Activated naive CD8-positive, alpha-beta T cell treated with anti-CD3 and anti-CD28 coated beads, Interleukin-2, amount 50 U/mL, for 24 hours (primary cell): Measurements from ENCODE around the gene ALG3.

ENCODE experiments used
- ATAC-seq: fragments of 150-1000 bp; cut with Tn5 transposase; one replicate; pipeline ENCODE4 v1.10.0; 2021
- DNase-seq: peaks from one replicate; pipeline ENCODE4 v3.0.0; 2021
- H3K27ac Mint-ChIP-seq: one replicate; pipeline ENCODE4 v1.8.0; 2021; ENCODE audit warnings: mild to moderate bottlenecking, mixed read lengths
- H3K27me3 Mint-ChIP-seq: one replicate; pipeline ENCODE4 v1.8.0; 2021; ENCODE audit warnings: mixed read lengths
- H3K36me3 Mint-ChIP-seq: one replicate; pipeline ENCODE4 v1.8.0; 2021; ENCODE audit warnings: low read depth, mixed read lengths
- H3K4me1 Mint-ChIP-seq: one replicate; pipeline ENCODE4 v1.8.0; 2021; ENCODE audit warnings: mixed read lengths
- H3K4me3 Mint-ChIP-seq: one replicate; pipeline ENCODE4 v1.8.0; 2021; ENCODE audit warnings: mild to moderate bottlenecking, moderate library complexity, mixed read lengths
- H3K9me3 Mint-ChIP-seq: one replicate; pipeline ENCODE4 v1.8.0; 2021; ENCODE audit warnings: mixed read lengths

The ALG3 gene

DNA sequence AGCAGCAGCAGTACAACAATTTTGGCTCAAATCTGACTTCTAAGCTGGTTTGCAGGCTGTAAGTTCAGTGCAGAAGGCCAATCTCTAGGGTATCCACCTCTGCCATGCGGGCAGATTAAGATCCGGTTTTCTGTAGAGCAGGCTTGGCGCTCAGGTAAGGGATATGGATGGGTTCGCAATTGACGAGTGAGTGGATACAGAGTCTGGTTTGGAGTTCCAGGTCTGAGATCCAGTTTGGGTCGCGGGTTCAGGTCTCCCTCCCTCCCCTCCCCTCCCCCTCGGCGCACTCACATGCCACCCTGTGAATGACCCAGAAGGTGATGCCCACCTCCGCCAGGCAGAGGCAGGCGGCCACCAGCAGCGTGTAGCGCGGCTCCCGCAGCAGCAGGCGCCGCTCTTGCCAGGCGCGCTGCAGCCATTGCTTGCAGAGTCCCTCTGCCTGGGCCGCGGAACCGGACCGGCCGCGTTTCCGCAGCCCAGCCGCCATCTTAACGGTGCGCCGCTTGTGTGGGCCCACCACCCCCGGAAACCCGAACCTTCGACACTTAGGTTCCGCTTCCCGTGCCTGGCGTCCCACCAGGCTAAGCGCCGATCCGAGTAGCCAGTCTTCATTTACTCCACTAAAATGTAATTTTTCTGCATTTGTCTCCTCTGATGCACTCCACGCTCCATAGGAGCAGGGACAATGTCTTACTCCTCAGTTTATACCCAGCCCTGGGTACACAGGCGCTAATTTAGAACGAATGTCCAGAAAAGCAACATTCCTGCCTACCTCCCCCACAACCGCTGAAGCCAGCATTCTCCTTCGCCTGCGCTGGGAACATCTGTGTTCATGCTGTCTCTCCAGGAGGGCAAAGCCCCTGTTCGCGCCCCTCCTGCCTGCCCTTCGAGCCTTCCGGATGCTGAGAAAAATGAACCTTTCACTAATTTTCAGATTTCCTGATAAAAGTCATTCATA is at the start of gene ALG3:
TSS of gene ALG3 (minus strand) at position 509 of the 958 bp plus-strand sequence. CDS start at position 487, 22 bp downstream.
- H3K27ac Mint-ChIP-seq = peak within 1 kb of the TSS; percentile 99
- ATAC-seq = peak; percentile 40
- peak; percentile 89 for DNase-seq
- H3K36me3 Mint-ChIP-seq = peaks cover 20% of the 10 kb centered on the region
- peak within 1 kb of the TSS; percentile 94 for H3K4me3 Mint-ChIP-seq
- H3K9me3 Mint-ChIP-seq = no peaks in the 10 kb centered on the region
- H3K4me1 Mint-ChIP-seq = peaks cover 18% of the 10 kb centered on the region
- H3K27me3 Mint-ChIP-seq = no peaks in the 10 kb centered on the region

GRCh38 chr3:184296616-184297015 is 47.9 kb upstream of the ALG3 start:
- Mint-ChIP-seq H3K4me3 (no peak overlapping the region), H3K36me3 (peaks cover 21% of the 10 kb centered on the region), H3K4me1 (peaks cover 23% of the 10 kb centered on the region), H3K9me3 (no peaks in the 10 kb centered on the region), H3K27me3 (no peaks in the 10 kb centered on the region), H3K27ac (no peak overlapping the region)
- ATAC-seq (no peak), DNase-seq (no peak)

DNA sequence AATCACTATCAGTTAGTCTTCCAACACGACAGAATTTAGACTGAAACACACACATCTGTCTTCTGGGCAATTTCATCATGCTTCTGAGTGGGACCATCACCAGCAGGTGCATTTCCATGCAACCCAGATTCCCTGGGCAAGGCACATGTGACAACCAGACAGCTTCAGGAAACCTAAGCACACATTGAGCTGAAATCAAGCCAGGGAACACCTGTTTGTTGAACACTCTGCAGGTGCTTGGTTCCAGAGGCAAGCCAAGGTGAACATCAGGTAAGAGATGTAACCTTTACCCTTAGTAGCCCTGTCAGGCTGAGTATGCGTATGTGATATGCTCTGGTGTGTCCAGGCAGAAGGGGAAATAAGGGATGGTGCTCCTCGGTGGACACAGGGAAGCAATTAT is 47.0 kb upstream of the ALG3 start:
- Mint-ChIP-seq H3K36me3 (peaks cover 14% of the 10 kb centered on the region), H3K27me3 (no peaks in the 10 kb centered on the region), H3K9me3 (no peaks in the 10 kb centered on the region), H3K4me1 (peaks cover 18% of the 10 kb centered on the region), H3K4me3 (no peak overlapping the region), H3K27ac (no peak overlapping the region)
- ATAC-seq (no peak), DNase-seq (no peak)

- DNase-seq (no peak), ATAC-seq (no peak)
- Mint-ChIP-seq H3K4me3 (no peak overlapping the region), H3K27me3 (peaks cover 6% of the 10 kb centered on the region), H3K27ac (no peak overlapping the region), H3K9me3 (no peaks in the 10 kb centered on the region), H3K36me3 (no peaks in the 10 kb centered on the region), H3K4me1 (no peaks in the 10 kb centered on the region)
These were observed 43.1 kb upstream of the ALG3 start for GRCh38 chr3:184291738-184292445.

- ATAC-seq (no peak), DNase-seq (no peak)
- no peaks in the 10 kb centered on the region for H3K36me3 Mint-ChIP-seq
- H3K9me3 Mint-ChIP-seq = no peaks in the 10 kb centered on the region
- H3K27me3 Mint-ChIP-seq = peaks cover 7% of the 10 kb centered on the region
- H3K27ac Mint-ChIP-seq = no peak overlapping the region
- H3K4me1 Mint-ChIP-seq = no peaks in the 10 kb centered on the region
- no peak overlapping the region for H3K4me3 Mint-ChIP-seq
These were observed 42.4 kb upstream of the ALG3 start for GRCh38 chr3:184291044-184291737.

DNA sequence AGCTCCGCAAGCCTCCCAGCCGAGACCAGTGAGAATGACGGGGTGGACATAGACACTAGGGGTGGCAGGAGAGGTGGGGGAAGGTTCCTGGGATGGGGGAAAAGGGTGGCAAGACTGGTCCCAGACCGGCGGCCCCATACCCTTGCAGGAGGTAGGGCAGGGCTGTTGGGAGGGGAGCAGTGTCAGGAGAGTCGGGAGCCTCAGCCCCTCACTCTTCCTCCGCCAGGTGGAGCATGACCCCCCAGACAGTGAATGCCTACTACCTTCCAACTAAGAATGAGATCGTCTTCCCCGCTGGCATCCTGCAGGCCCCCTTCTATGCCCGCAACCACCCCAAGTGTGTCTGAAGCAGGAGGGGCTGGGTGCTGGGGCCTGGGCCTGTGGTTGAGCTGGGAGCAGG is 41.6 kb upstream of the ALG3 start:
- Mint-ChIP-seq H3K4me1 (no peaks in the 10 kb centered on the region), H3K9me3 (no peaks in the 10 kb centered on the region), H3K4me3 (no peak overlapping the region), H3K27ac (no peak overlapping the region), H3K27me3 (peaks cover 11% of the 10 kb centered on the region), H3K36me3 (no peaks in the 10 kb centered on the region)
- ATAC-seq (no peak), DNase-seq (no peak)

GRCh38 chr3:184289426-184289938 is 40.7 kb upstream of the ALG3 start:
- H3K27me3 Mint-ChIP-seq = peaks cover 11% of the 10 kb centered on the region
- no peak overlapping the region for H3K27ac Mint-ChIP-seq
- no peak overlapping the region for H3K4me3 Mint-ChIP-seq
- H3K36me3 Mint-ChIP-seq = no peaks in the 10 kb centered on the region
- H3K4me1 Mint-ChIP-seq = no peaks in the 10 kb centered on the region
- ATAC-seq = peak; percentile 69
- DNase-seq = peak; percentile 80
- no peaks in the 10 kb centered on the region for H3K9me3 Mint-ChIP-seq

DNA sequence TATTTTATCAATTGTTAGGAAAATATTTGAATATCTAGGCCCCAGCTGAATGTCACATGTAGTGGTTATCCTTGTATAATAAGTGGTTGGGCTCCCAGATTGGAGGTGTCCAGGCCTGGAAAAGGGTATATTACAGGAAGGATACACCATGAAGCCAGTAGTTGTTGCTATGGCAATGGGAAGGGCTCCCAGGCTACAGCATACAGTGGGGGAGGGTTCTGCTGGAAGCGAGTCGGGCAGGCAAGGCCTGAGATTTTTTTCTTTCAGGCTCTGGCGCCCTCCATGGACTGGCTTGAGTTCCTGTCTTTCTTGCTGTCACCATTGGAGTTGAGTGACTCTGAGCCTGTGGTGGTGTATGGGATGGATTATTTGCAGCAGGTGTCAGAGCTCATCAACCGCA is 35.9 kb upstream of the ALG3 start:
- DNase-seq (peak; percentile 35), ATAC-seq (peak; percentile 35)
- no peaks in the 10 kb centered on the region for H3K4me1 Mint-ChIP-seq
- no peaks in the 10 kb centered on the region for H3K36me3 Mint-ChIP-seq
- no peak overlapping the region for H3K27ac Mint-ChIP-seq
- no peak overlapping the region for H3K4me3 Mint-ChIP-seq
- H3K27me3 Mint-ChIP-seq = peaks cover 12% of the 10 kb centered on the region
- H3K9me3 Mint-ChIP-seq = no peaks in the 10 kb centered on the region

- Mint-ChIP-seq H3K27ac (no peak overlapping the region), H3K9me3 (no peaks in the 10 kb centered on the region), H3K36me3 (no peaks in the 10 kb centered on the region), H3K4me1 (no peaks in the 10 kb centered on the region), H3K4me3 (no peak overlapping the region), H3K27me3 (peaks cover 16% of the 10 kb centered on the region)
- DNase-seq (no peak), ATAC-seq (no peak)
These were observed 34.9 kb upstream of the ALG3 start for GRCh38 chr3:184283681-184284080.

GRCh38 chr3:184282941-184283340 is 34.2 kb upstream of the ALG3 start:
- Mint-ChIP-seq H3K4me1 (no peaks in the 10 kb centered on the region), H3K4me3 (no peak overlapping the region), H3K9me3 (no peaks in the 10 kb centered on the region), H3K36me3 (no peaks in the 10 kb centered on the region), H3K27me3 (peaks cover 20% of the 10 kb centered on the region), H3K27ac (no peak overlapping the region)
- no peak for ATAC-seq
- DNase-seq = no peak

GRCh38 chr3:184277366-184277765 is 28.6 kb upstream of the ALG3 start:
- ATAC-seq = no peak
- no peaks in the 10 kb centered on the region for H3K36me3 Mint-ChIP-seq
- no peak overlapping the region for H3K4me3 Mint-ChIP-seq
- H3K27me3 Mint-ChIP-seq = peaks cover 42% of the 10 kb centered on the region
- no peaks in the 10 kb centered on the region for H3K4me1 Mint-ChIP-seq
- DNase-seq = no peak
- no peaks in the 10 kb centered on the region for H3K9me3 Mint-ChIP-seq
- H3K27ac Mint-ChIP-seq = no peak overlapping the region

GRCh38 chr3:184275961-184276910 is 27.5 kb upstream of the ALG3 start, which contains the start of gene ECE2:
Gene ECE2 (plus strand): TSS chr3:184276022. CDS start chr3:184276154, 132 bp downstream.
- peaks cover 42% of the 10 kb centered on the region for H3K27me3 Mint-ChIP-seq
- no peak within 1 kb of the TSS for H3K4me3 Mint-ChIP-seq
- ATAC-seq (no peak), DNase-seq (no peak)
- no peaks in the 10 kb centered on the region for H3K4me1 Mint-ChIP-seq
- no peak within 1 kb of the TSS for H3K27ac Mint-ChIP-seq
- no peaks in the 10 kb centered on the region for H3K36me3 Mint-ChIP-seq
- no peaks in the 10 kb centered on the region for H3K9me3 Mint-ChIP-seq

- Mint-ChIP-seq H3K4me3 (no peak overlapping the region), H3K27ac (no peak overlapping the region), H3K27me3 (peaks cover 42% of the 10 kb centered on the region), H3K36me3 (no peaks in the 10 kb centered on the region), H3K9me3 (no peaks in the 10 kb centered on the region), H3K4me1 (no peaks in the 10 kb centered on the region)
- ATAC-seq (no peak), DNase-seq (no peak)
These were observed 26.6 kb upstream of the ALG3 start for GRCh38 chr3:184275381-184275701.
